ENCODE data around the gene PRSS33. TPM values are rescaled to one million over a fixed set of nuclear protein-coding genes. Genes with fewer than 3 reads are reported as not detected.

PRSS33 gene
- total RNA-seq, 2 donors from 2014 or later, result not detected

DNA sequence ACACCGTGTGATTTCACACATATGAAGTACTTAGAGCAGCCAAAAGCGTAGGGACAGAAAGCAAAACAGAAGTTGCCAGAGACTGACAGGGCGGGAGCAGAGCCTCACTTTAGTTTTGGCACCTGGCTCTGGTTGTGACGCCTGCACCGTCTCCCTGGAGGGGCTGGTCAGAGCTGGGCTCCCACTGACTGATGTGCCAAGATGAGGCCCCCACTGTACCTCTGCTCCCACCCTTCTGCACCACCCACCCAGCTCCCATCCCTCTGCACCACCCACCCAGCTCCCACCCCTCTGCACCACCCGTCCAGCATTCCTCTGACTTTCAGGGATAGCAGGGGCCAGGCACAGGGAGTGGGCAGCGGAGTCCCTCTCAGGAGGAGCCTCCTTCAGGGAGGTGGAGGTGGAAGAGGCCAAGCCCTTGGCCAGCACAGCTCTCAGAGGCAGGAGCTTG is 26.4 kb upstream of the PRSS33 start:
- H3K36me3 Mint-ChIP-seq, result no peaks in the 10 kb centered on the region
- no peak overlapping the region for H3K27ac Mint-ChIP-seq
- ATAC-seq (no peak), DNase-seq (ENCODE audit: low spot score in 2 of 2) (peak in 1 of 2 donors; percentile 13)
- no peaks in the 10 kb centered on the region for H3K9me3 Mint-ChIP-seq

DNA sequence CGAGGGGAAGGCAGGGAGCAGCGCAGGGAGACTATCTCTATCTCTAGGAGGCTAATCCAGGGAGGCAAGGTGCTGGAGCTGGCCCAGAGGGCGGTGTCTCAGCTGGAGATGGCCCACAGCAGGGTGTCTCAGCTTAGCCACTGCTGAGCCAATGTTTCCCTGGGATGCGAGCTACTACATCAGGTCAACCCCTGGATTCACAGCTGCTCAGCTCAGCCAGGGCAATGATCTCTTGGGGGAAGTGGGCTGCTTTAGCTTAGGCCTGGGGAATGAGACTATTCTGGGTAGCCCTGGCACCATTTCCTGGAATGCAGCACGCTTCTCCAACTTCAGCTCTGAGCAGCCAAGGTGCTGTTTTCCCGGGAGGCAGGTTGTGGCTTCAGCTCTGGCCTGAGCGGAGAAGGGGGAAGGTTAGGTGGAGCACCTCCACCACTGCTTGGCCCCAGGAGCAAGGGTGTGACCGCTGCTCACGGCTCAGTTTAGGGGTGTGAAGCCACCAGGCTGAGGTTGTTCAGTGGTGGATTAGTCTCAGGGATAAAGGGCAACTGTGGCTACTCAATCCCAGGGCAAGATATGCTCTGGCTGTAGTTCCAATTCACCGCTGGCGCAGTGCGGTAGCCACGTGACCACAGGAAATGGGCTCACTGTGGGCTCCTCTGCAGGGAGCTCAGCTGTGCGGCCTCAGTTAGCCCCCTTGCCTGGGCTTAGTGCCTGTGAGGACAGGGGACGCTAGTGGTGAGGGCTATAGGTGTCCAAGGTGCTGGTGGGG is 24.5 kb upstream of the PRSS33 start:
- DNase-seq (ENCODE audit: low spot score in 2 of 2), result peak in 1 of 2 donors; percentile 40
- Mint-ChIP-seq H3K27ac (peak overlapping the region in 1 of 2 donors; percentile 22), H3K36me3 (no peaks in the 10 kb centered on the region), H3K9me3 (no peaks in the 10 kb centered on the region)
- no peak for ATAC-seq

GRCh38 chr16:2810651-2811050 is 23.3 kb upstream of the PRSS33 start:
- ATAC-seq (no peak), DNase-seq (ENCODE audit: low spot score in 2 of 2) (peak in 1 of 2 donors; percentile 25)
- H3K36me3 Mint-ChIP-seq, result no peaks in the 10 kb centered on the region
- no peak overlapping the region for H3K27ac Mint-ChIP-seq
- no peaks in the 10 kb centered on the region for H3K9me3 Mint-ChIP-seq

GRCh38 chr16:2809149-2809760 is 21.9 kb upstream of the PRSS33 start:
- DNase-seq (ENCODE audit: low spot score in 2 of 2) (no peak), ATAC-seq (no peak)
- H3K27ac Mint-ChIP-seq, result no peak overlapping the region
- H3K36me3 Mint-ChIP-seq, result peaks cover 4 to 6% of the 10 kb centered on the region in 2 donors
- peaks cover 4 to 8% of the 10 kb centered on the region in 2 donors for H3K9me3 Mint-ChIP-seq

GRCh38 chr16:2808181-2808580 is 20.8 kb upstream of the PRSS33 start:
- Mint-ChIP-seq H3K27ac (no peak overlapping the region), H3K9me3 (peaks cover 12 to 17% of the 10 kb centered on the region in 2 donors), H3K36me3 (peaks cover 10 to 13% of the 10 kb centered on the region in 2 donors)
- peak in 1 of 2 donors; percentile 33 for DNase-seq (ENCODE audit: low spot score in 2 of 2)
- no peak for ATAC-seq

GRCh38 chr16:2806286-2806685 is 18.9 kb upstream of the PRSS33 start:
- ATAC-seq (no peak), DNase-seq (ENCODE audit: low spot score in 2 of 2) (no peak)
- Mint-ChIP-seq H3K27ac (no peak overlapping the region), H3K36me3 (peaks cover 10 to 13% of the 10 kb centered on the region in 2 donors), H3K9me3 (peaks cover 15 to 20% of the 10 kb centered on the region in 2 donors)

DNA sequence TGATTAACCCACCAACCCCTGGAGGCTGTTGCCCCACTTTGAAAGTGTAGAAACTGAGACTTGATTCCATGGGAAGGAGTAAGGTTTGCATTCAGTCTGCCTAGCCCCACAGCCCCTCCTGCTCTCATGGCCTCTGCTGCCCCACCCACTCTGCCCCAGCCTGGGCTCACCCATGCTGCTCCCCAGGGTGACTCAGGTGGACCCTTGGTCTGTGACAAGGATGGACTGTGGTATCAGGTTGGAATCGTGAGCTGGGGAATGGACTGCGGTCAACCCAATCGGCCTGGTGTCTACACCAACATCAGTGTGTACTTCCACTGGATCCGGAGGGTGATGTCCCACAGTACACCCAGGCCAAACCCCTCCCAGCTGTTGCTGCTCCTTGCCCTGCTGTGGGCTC is 17.4 kb upstream of the PRSS33 start:
- Mint-ChIP-seq H3K36me3 (peaks cover 10 to 13% of the 10 kb centered on the region in 2 donors), H3K9me3 (peaks cover 15 to 20% of the 10 kb centered on the region in 2 donors), H3K27ac (peak overlapping the region in 1 of 2 donors; percentile 24)
- peak in 1 of 2 donors; percentile 18 for DNase-seq (ENCODE audit: low spot score in 2 of 2)
- ATAC-seq, result no peak

GRCh38 chr16:2803545-2804195 is 16.3 kb upstream of the PRSS33 start:
- peaks cover 15 to 20% of the 10 kb centered on the region in 2 donors for H3K9me3 Mint-ChIP-seq
- no peak for DNase-seq (ENCODE audit: low spot score in 2 of 2)
- H3K36me3 Mint-ChIP-seq, result peaks cover 10 to 13% of the 10 kb centered on the region in 2 donors
- no peak for ATAC-seq
- H3K27ac Mint-ChIP-seq, result no peak overlapping the region

DNA sequence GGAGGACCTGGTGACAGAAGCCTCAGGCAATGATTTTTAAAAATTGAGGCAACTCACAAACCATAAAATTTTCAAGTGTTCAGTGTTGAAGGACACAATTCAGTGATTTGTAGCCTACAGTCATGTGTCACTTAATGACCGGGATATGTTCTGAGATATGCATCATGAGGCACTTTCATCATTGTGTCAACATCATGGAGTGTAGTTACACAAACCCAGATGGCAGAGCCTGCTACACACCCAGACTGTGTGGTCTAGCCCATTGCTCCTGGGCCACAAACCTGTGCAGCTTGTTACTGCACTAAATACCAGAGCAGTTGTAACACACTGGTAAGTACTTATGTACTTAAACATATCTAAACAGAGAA is 12.5 kb upstream of the PRSS33 start:
- Mint-ChIP-seq H3K9me3 (peaks cover 15% of the 10 kb centered on the region in 2 donors), H3K27ac (peak overlapping the region in 1 of 2 donors; percentile 42), H3K36me3 (peaks cover 10 to 13% of the 10 kb centered on the region in 2 donors)
- ATAC-seq, result no peak
- peak in 1 of 2 donors; percentile 33 for DNase-seq (ENCODE audit: low spot score in 2 of 2)

DNA sequence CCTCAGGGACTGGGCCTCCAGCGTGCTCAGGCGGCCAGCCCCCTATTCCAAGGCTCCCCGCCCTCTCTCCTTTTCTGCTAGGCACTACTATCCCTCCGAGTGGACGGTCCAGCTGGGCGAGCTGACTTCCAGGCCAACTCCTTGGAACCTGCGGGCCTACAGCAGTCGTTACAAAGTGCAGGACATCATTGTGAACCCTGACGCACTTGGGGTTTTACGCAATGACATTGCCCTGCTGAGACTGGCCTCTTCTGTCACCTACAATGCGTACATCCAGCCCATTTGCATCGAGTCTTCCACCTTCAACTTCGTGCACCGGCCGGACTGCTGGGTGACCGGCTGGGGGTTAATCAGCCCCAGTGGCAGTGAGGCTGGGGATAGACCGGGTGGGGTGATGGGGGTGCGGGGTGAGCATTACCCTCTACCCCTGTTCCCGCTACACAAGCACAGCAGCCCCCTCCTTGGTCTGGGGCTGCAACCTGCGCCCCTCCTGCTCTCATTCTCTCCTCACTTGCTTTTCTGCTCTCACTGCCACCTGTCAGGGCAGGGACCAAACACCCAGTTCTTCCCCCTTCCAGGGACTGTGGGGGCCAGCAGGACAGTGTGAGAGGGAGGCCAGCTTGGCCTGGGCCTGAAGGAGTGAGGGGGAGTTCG is 12.0 kb upstream of the PRSS33 start:
- peaks cover 7 to 8% of the 10 kb centered on the region in 2 donors for H3K36me3 Mint-ChIP-seq
- peak in 1 of 2 donors; percentile 46 for DNase-seq (ENCODE audit: low spot score in 2 of 2)
- peak overlapping the region in 1 of 2 donors; percentile 42 for H3K27ac Mint-ChIP-seq
- no peak for ATAC-seq
- H3K9me3 Mint-ChIP-seq, result peaks cover 12 to 13% of the 10 kb centered on the region in 2 donors

GRCh38 chr16:2798723-2799204 is 11.4 kb upstream of the PRSS33 start:
- H3K36me3 Mint-ChIP-seq, result peaks cover 2 to 3% of the 10 kb centered on the region in 2 donors
- ATAC-seq (no peak), DNase-seq (ENCODE audit: low spot score in 2 of 2) (peak in 1 of 2 donors; percentile 47)
- H3K9me3 Mint-ChIP-seq, result peaks cover 7 to 8% of the 10 kb centered on the region in 2 donors
- no peak overlapping the region for H3K27ac Mint-ChIP-seq

DNA sequence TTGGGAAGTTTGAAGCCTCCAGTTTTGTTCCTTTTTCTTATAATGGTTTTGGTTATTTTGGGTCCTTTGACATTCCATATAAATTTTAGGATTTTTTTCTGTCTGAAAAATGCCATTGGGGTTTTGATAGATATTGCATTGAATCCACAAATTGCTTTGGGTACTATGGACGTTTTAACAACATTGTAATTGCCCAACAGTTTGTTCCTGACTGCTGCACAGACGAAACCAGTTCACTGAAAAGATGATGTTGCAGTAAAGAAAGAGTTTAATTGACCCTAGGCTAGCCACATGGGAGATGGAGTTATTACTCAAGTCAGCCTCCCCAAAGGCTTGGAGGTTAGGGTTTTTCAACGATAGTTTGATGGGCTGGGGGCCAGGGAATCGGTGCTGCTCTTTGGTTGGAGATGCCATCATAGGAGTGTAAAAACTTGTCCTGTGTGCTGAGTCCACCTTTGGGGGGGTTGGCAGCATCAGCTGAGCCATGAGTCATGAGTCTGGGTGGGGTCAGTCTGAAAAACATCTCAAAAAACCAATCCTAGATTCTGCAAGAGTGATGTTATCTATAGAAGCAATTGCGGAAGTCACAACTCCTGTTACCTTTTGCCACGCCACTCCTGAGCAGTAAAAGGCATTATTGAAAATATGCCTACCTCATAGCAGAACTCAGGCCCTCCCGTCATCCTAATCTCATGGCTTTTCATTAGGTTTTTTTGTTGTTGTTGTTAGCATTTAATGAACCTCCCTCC is 8.2 kb upstream of the PRSS33 start:
- H3K36me3 Mint-ChIP-seq, result no peaks in the 10 kb centered on the region
- no peaks in the 10 kb centered on the region for H3K9me3 Mint-ChIP-seq
- ATAC-seq (no peak), DNase-seq (ENCODE audit: low spot score in 2 of 2) (no peak)
- H3K27ac Mint-ChIP-seq, result no peak overlapping the region

DNA sequence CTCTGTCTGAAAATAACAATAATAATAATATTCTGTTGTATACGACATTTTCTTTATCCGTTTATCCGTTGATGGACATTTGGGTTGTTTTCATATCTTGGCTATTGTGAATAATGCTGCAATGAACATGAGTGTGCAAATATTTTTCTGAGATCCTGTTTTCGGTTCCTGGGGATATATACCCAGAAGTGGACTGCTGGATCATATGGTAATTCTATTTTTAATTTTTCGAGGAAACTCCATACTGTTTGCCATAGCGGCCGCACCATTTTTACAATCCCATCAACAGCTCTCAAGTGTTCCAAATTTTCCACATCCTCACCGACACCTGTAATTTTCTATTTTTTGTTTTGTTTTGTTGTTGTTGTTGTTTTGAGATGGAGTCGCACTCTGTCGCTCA is 5.6 kb upstream of the PRSS33 start:
- no peaks in the 10 kb centered on the region for H3K9me3 Mint-ChIP-seq
- H3K36me3 Mint-ChIP-seq, result no peaks in the 10 kb centered on the region
- no peak overlapping the region for H3K27ac Mint-ChIP-seq
- DNase-seq (ENCODE audit: low spot score in 2 of 2) (no peak), ATAC-seq (no peak)

DNA sequence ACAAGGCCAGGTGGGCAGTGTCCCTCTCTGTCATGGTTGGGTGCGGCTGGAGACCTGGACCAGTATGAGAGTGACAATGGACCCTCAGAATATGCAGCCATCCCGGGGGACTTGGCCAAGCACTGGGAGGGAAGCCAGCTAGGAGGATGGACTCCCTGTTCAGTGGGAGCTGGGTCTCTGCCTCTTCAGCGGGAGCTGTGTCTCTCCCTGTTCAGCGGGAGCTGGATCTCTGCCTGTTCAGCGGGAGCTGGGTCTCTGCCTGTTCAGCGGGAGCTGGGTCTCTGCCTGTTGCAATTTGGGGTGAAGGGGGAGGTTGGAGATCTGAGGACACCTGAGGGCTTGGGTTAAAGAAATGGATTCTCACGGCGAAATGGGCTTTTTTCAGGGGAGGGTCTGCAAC is 3.8 kb upstream of the PRSS33 start:
- Mint-ChIP-seq H3K9me3 (no peaks in the 10 kb centered on the region), H3K36me3 (no peaks in the 10 kb centered on the region), H3K27ac (no peak overlapping the region)
- DNase-seq (ENCODE audit: low spot score in 2 of 2), result no peak
- ATAC-seq, result no peak

DNA sequence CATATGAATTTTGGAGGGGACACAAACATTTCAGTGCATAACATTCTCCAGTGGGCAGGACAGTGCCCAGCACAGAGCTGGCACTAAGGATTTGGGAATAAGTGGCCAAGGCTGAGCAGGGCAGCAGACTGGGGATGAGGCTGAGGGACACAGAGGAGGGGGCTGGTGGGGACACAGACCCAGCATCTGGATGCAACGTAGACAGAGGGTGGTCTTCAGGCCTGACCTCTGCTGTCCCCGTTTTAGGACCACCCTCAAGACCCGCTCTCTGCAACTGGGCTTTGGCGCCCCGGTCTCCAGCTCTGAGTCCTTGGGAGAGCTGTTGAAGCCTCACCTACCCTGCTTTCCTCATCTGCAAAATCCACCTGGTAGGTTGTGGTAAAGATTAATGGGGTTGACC is 3.3 kb upstream of the PRSS33 start:
- ATAC-seq (no peak), DNase-seq (ENCODE audit: low spot score in 2 of 2) (no peak)
- Mint-ChIP-seq H3K27ac (no peak overlapping the region), H3K36me3 (no peaks in the 10 kb centered on the region), H3K9me3 (no peaks in the 10 kb centered on the region)

DNA sequence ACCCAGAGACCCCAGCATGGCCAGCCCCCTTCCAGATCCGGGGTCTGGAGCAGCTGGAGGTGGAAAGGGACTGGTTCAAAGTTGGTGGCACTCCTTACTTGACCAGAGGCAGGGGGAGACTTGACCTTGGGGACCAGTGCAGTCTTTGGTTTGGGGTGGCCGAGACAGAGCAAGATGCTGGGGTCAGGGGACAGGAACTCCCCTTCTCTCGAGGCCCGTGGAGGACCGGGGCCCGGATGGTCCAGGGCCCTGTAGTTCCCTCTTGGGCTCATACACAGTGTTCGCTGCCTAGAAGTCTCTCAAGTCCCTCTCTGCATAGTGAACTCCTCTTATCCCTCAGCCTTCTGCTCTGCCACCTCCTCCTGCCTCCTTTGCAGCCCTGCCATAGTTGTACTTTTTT is 601 bp upstream of the PRSS33 start:
- no peak for DNase-seq (ENCODE audit: low spot score in 2 of 2)
- H3K36me3 Mint-ChIP-seq, result no peaks in the 10 kb centered on the region
- H3K9me3 Mint-ChIP-seq, result no peaks in the 10 kb centered on the region
- H3K27ac Mint-ChIP-seq, result no peak overlapping the region
- no peak for ATAC-seq
